H1 (cell line): ENCODE data around the gene YPEL2. TPM values are rescaled to one million over a fixed set of nuclear protein-coding genes. Genes with fewer than 3 reads are reported as not detected.

Experiments
- CTCF ChIA-PET: fragments of 300-600 bp; sonication (Branson Sonifier 250); formaldehyde crosslinking; loops from one replicate; lab custom pipeline; 2021; ENCODE audit not compliant: partially characterized antibody; lab: Charles Lee
- POLR2A ChIA-PET: fragments of 300-600 bp; sonication (Branson Sonifier 250); formaldehyde crosslinking; loops from one replicate; lab custom pipeline; 2021; ENCODE audit warnings: inconsistent platforms; ENCODE audit not compliant: partially characterized antibody; lab: Charles Lee
- DNase-seq, 2 experiments: peaks; one replicate each; pipeline versions ENCODE4 v3.0.0 to v3.0.0-alpha.2; 2010 to 2022; ENCODE audit warnings: low spot score in 2 of 2, low read depth in 1 of 2, mixed read lengths in 1 of 2
- FAIRE-seq: peaks from 2 replicates; lab custom pipeline; 2011; peaks lifted over from hg19 to GRCh38; lab: Jason Lieb, UNC
- H2AFZ ChIP-seq: 2 replicates; pipeline ENCODE4 v1.8.1; 2012; ENCODE audit warnings: low read length, inconsistent platforms
- H2AK5ac ChIP-seq: 2 replicates; pipeline ENCODE4 v1.6.1; 2013; ENCODE audit warnings: low read depth, low read length
- H2BK120ac ChIP-seq: replicated peaks from 2 replicates; pipeline ENCODE3; 2013; ENCODE audit warnings: low read depth, low read length, inconsistent platforms
- H2BK12ac ChIP-seq: 2 replicates; pipeline ENCODE4 v1.6.1; 2013; ENCODE audit warnings: low read depth, low read length
- H2BK15ac ChIP-seq: 2 replicates; pipeline ENCODE4 v1.6.1; 2013; ENCODE audit warnings: low read length
- H2BK20ac ChIP-seq: 2 replicates; pipeline ENCODE4 v1.6.1; 2013; ENCODE audit warnings: low read length
- H2BK5ac ChIP-seq: 2 replicates; pipeline ENCODE4 v1.6.1; 2013; ENCODE audit warnings: low read depth, low read length
- H3K14ac ChIP-seq: 2 replicates; pipeline ENCODE4 v1.6.1; 2013; ENCODE audit warnings: inconsistent platforms; ENCODE audit not compliant: insufficient read length
- H3K18ac ChIP-seq: 2 replicates; pipeline ENCODE4 v1.6.1; 2013; ENCODE audit warnings: low read length; ENCODE audit errors: extremely low read depth
- H3K23ac ChIP-seq: 2 replicates; pipeline ENCODE4 v1.6.1; 2013; ENCODE audit warnings: inconsistent platforms; ENCODE audit not compliant: insufficient read length
- H3K23me2 ChIP-seq: 2 replicates; pipeline ENCODE4 v1.6.1; 2013; ENCODE audit warnings: low read depth, low read length
- H3K27ac ChIP-seq: 2 replicates; pipeline ENCODE4 v1.6.1; 2011; ENCODE audit warnings: low read depth, low read length, inconsistent platforms
- H3K27me3 ChIP-seq, 4 experiments: replicated peaks in 1 of 4; 1 replicate in 1 of 4; 2 replicates in 3 of 4; pipeline versions ENCODE4 v1.6.1 to v1.8.1; 2011 to 2013; ENCODE audit warnings: low read length in 3 of 4, mild to moderate bottlenecking in 3 of 4, inconsistent platforms in 2 of 4, mixed read lengths in 2 of 4, moderate library complexity in 1 of 4; ENCODE audit not compliant: control insufficient read depth in 3 of 4, insufficient read depth in 3 of 4; ENCODE audit errors: extremely low read depth in 1 of 4
- H3K36me3 ChIP-seq, 4 experiments: 2 replicates each; pipeline versions ENCODE4 v1.6.1 to v1.8.1; 2011 to 2013; ENCODE audit warnings: mild to moderate bottlenecking in 4 of 4, low read length in 3 of 4, moderate library complexity in 2 of 4, control low read depth in 1 of 4, inconsistent platforms in 1 of 4; ENCODE audit not compliant: insufficient read depth in 4 of 4, control insufficient read depth in 2 of 4
- H3K4ac ChIP-seq: replicated peaks from 2 replicates; pipeline ENCODE3; 2013; ENCODE audit warnings: low read length, low read depth, mixed read lengths, inconsistent platforms; ENCODE audit not compliant: insufficient read length
- H3K4me1 ChIP-seq, 4 experiments: replicated peaks in 1 of 4; 1 replicate in 1 of 4; 2 replicates in 3 of 4; pipeline versions ENCODE4 v1.6.1 to v1.8.1; 2011 to 2013; ENCODE audit warnings: low read length in 3 of 4, inconsistent platforms in 2 of 4, mixed read lengths in 1 of 4; ENCODE audit not compliant: insufficient read depth in 4 of 4, control insufficient read depth in 3 of 4
- H3K4me2 ChIP-seq, 2 experiments: 2 replicates each; pipeline versions ENCODE4 v1.6.1 to v1.8.1; 2011 to 2013; ENCODE audit warnings: low read depth in 2 of 2, low read length in 2 of 2, control low read depth in 1 of 2, inconsistent platforms in 1 of 2, mild to moderate bottlenecking in 1 of 2; ENCODE audit not compliant: insufficient read depth in 1 of 2
- H3K4me3 ChIP-seq, 4 experiments: fragments of 200-600, 300-600 bp in 1 of 4; sonication (generic), shearing (Covaris generic), sonication (Bioruptor Twin) in 1 of 4; 2 replicates each; pipeline versions ENCODE4 v1.5.1 to v1.8.1; 2011 to 2016; ENCODE audit warnings: low read length in 4 of 4, low read depth in 3 of 4, control low read depth in 2 of 4, inconsistent platforms in 2 of 4, mild to moderate bottlenecking in 2 of 4, mixed read lengths in 1 of 4, moderate library complexity in 1 of 4; ENCODE audit not compliant: insufficient read depth in 2 of 4; ENCODE audit errors: extremely low read depth in 1 of 4
- H3K56ac ChIP-seq: replicated peaks from 2 replicates; pipeline ENCODE3; 2013; ENCODE audit warnings: low read depth, mild to moderate bottlenecking, mixed read lengths, low read length, inconsistent platforms; ENCODE audit not compliant: insufficient read length
- H3K79me1 ChIP-seq: 2 replicates; pipeline ENCODE4 v1.6.1; 2013; ENCODE audit warnings: low read depth, low read length, control low read depth
- H3K79me2 ChIP-seq, 2 experiments: 2 replicates each; pipeline versions ENCODE4 v1.6.1 to v1.8.1; 2012 to 2013; ENCODE audit warnings: low read length in 2 of 2, mild to moderate bottlenecking in 2 of 2, inconsistent platforms in 1 of 2; ENCODE audit not compliant: insufficient read depth in 2 of 2, control insufficient read depth in 1 of 2
- H3K9ac ChIP-seq, 4 experiments: replicated peaks in 1 of 4; 1 replicate in 1 of 4; 2 replicates in 3 of 4; pipeline versions ENCODE4 v1.6.1 to v1.8.1; 2011 to 2013; ENCODE audit warnings: low read depth in 3 of 4, low read length in 3 of 4, control low read depth in 2 of 4, mild to moderate bottlenecking in 2 of 4, moderate library complexity in 2 of 4, inconsistent platforms in 1 of 4; ENCODE audit errors: extremely low read depth in 1 of 4
- H3K9me3 ChIP-seq, 2 experiments: 2 replicates each; pipeline versions ENCODE4 v1.6.1 to v1.8.1; 2012 to 2013; ENCODE audit warnings: mild to moderate bottlenecking in 2 of 2, moderate library complexity in 2 of 2, control low read depth in 1 of 2, inconsistent platforms in 1 of 2, low read depth in 1 of 2, low read length in 1 of 2, mixed read lengths in 1 of 2; ENCODE audit not compliant: insufficient read depth in 2 of 2
- H4K20me1 ChIP-seq, 2 experiments: replicated peaks in 1 of 2; 2 replicates each; pipeline versions ENCODE3 to v1.8.1; 2011 to 2013; ENCODE audit warnings: inconsistent platforms in 2 of 2, low read length in 2 of 2, mild to moderate bottlenecking in 1 of 2; ENCODE audit not compliant: insufficient read depth in 2 of 2, control insufficient read depth in 1 of 2
- H4K5ac ChIP-seq: 2 replicates; pipeline ENCODE4 v1.6.1; 2013; ENCODE audit warnings: low read length, low read depth, mixed read lengths, inconsistent platforms; ENCODE audit not compliant: insufficient read length
- H4K8ac ChIP-seq: 2 replicates; pipeline ENCODE4 v1.8.0; 2013; ENCODE audit warnings: mild to moderate bottlenecking, moderate library complexity, low read length, inconsistent platforms; ENCODE audit not compliant: insufficient read depth; ENCODE audit errors: extremely low read depth
- H4K91ac ChIP-seq: replicated peaks from 2 replicates; pipeline ENCODE3; 2013; ENCODE audit warnings: low read length, mixed read lengths, inconsistent platforms; ENCODE audit not compliant: insufficient read length
- EGR1 ChIP-seq: IDR thresholded peaks from 2 replicates; pipeline ENCODE4 v1.6.1; 2011; ENCODE audit warnings: low read depth, low read length, borderline replicate concordance
- RAD21 ChIP-seq, 2 experiments: IDR thresholded peaks in 1 of 2; conservative IDR thresholded peaks in 1 of 2; 2 replicates each; pipeline ENCODE4 v1.6.1; 2011; ENCODE audit warnings: low read depth in 2 of 2, low read length in 2 of 2, improper control_type of control experiment in 1 of 2, inconsistent platforms in 1 of 2, mild to moderate bottlenecking in 1 of 2, moderate library complexity in 1 of 2
- RFX5 ChIP-seq: IDR thresholded peaks from 2 replicates; pipeline ENCODE4 v1.6.1; 2011; ENCODE audit warnings: low read depth, low read length, improper control_type of control experiment, borderline replicate concordance
- SAP30 ChIP-seq: fragments of 300-600 bp; sonication (generic); IDR thresholded peaks from 2 replicates; pipeline ENCODE4 v1.7.1; 2012; ENCODE audit warnings: low read length, moderate library complexity, mild to moderate bottlenecking, inconsistent platforms; ENCODE audit not compliant: insufficient read depth, insufficient replicate concordance
- YY1 ChIP-seq: IDR thresholded peaks from 2 replicates; pipeline ENCODE4 v1.6.1; 2011; ENCODE audit warnings: low read depth, mild to moderate bottlenecking, low read length
- WGBS, 2 experiments: shearing (Covaris generic) in 1 of 2; methylation state at CpG; one replicate each; pipeline versions ENCODE4 v1.1.6 to v1.1.7; 2013 to 2015; ENCODE audit warnings: low lambda C conversion rate in 2 of 2, mixed read lengths in 2 of 2, inconsistent platforms in 1 of 2, low coverage in 1 of 2, missing lambda C conversion rate in 1 of 2; ENCODE audit not compliant: insufficient replicate concordance in 2 of 2, insufficient coverage in 1 of 2, insufficient read length in 1 of 2; ENCODE audit errors: extremely low coverage in 1 of 2, missing lambda C conversion rate in 1 of 2; 5-methylcytosine and 5-hydroxymethylcytosine counted together
- polyA plus RNA-seq, 7 experiments: library from polyadenylated mRNA; depleted of rRNA in 3 of 7; stranded (reverse) in 5 of 7; unstranded in 2 of 7; fragments of >200 nt in 5 of 7; fragments of 200-250 nt in 2 of 7; gene quantifications; 1 replicate in 5 of 7; 2 replicates in 1 of 7; 4 replicates in 1 of 7; pipeline versions ENCODE4 v1.2.1 to v1.2.3, GENCODE V29; 2011 to 2013; ENCODE audit warnings: missing spikeins in 2 of 7, mixed read lengths in 2 of 7
- total RNA-seq: library from RNA; stranded (reverse); fragmentation: NEBNext Ultra II Directional; extraction: Animal tissue kit (Norgen Biotek cat#: 25700); gene quantifications from 2 replicates; pipeline ENCODE4 v1.2.1, GENCODE V29; 2021
- TF ChIP-seq, protein P1 (sequence below): IDR thresholded peaks from 2 replicates; pipeline ENCODE4 v1.6.1; 2011; ENCODE audit warnings: low read depth, mild to moderate bottlenecking, low read length; ENCODE audit not compliant: insufficient read depth
- TF ChIP-seq, protein P2 (sequence below), 3 experiments: IDR thresholded peaks; 1 replicate in 2 of 3; 2 replicates in 1 of 3; pipeline versions ENCODE4 v1.5.1 to v1.6.1; 2011; ENCODE audit warnings: low read length in 3 of 3, mild to moderate bottlenecking in 3 of 3, inconsistent platforms in 2 of 3, low read depth in 1 of 3, moderate library complexity in 1 of 3; ENCODE audit not compliant: insufficient read depth in 1 of 3; ENCODE audit errors: control extremely low read depth in 1 of 3

YPEL2 gene
- total and polyA plus RNA-seq, 2 of the 8 experiments (the other 6 are each of a cell fraction or from before 2014, with no cell fraction given): 1.6 to 3.5 TPM

DNA sequence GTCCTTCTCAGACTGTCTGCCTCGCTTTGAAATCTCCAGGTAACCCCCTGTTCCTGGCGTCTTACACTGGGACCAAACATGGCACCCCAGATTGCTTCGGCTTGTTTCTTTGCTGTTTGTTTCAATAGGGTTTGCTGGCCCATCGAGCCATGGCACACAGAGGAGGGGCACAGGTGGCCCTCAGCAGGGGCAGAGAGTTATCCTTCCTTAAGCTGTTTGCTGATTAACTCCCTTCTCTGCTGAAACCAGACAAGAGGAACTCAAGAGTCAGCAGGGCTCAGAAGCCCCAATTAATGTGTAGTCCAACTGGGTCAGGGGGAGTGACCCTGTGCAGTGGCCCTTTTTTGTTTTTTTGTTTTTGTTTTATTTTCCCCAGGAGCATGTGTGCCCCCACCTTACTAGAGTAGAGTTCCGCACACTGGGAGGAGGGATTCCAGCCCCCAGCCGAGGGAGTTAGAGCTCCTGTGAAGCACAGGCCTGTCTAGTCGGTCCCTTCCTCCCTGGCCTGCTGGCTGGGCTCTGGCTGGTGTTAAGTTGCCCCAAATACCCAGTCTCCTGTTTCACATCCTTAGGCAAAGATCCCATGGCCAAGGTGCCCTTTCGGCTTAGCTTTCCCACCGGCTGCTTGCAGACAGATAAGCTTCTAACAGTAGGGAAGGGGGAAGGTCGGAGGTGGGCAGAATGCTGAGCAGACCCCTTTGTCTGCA lies 39.3 kb downstream of the YPEL2 start:
- no peaks in the 10 kb centered on the region for H3K79me2 ChIP-seq
- no peak overlapping the region for H2BK12ac ChIP-seq
- H3K9me3 ChIP-seq: no peaks in the 10 kb centered on the region
- no peaks in the 10 kb centered on the region for H3K79me1 ChIP-seq
- H3K27me3 ChIP-seq: no peaks in the 10 kb centered on the region
- FAIRE-seq: no peak
- no peak overlapping the region for H3K56ac ChIP-seq
- no peak overlapping the region for H3K18ac ChIP-seq
- H3K9ac ChIP-seq: peak overlapping the region in 1 of 4 experiments; percentile 21; a peak in 1 of 7 replicates
- no peak overlapping the region for H2BK120ac ChIP-seq
- CTCF ChIA-PET: interaction anchor here (0.6 to 2.0 kb wide), 3 partner anchors 41 to 474 kb away, joined by 3 to 6 read pairs (median 4); no protein-coding TSS in a partner anchor
- no peak overlapping the region for H3K14ac ChIP-seq
- no peak overlapping the region for H2AK5ac ChIP-seq
- H3K4me3 ChIP-seq: no peak overlapping the region
- no peak overlapping the region for H4K5ac ChIP-seq
- no peaks in the 10 kb centered on the region for H3K36me3 ChIP-seq
- H2BK20ac ChIP-seq: no peak overlapping the region
- POLR2A ChIA-PET: no interaction called here
- H2BK15ac ChIP-seq: no peak overlapping the region
- H3K4me1 ChIP-seq: peaks cover 7 to 30% (median 22%) of the 10 kb centered on the region in 4 experiments
- no peak for DNase-seq
- H2BK5ac ChIP-seq: no peak overlapping the region
- H3K23ac ChIP-seq: no peak overlapping the region
- no peak overlapping the region for H3K4me2 ChIP-seq
- no peak overlapping the region for H3K27ac ChIP-seq
- H4K20me1 ChIP-seq: no peaks in the 10 kb centered on the region
- no peak overlapping the region for H3K4ac ChIP-seq
- no peak overlapping the region for H4K91ac ChIP-seq
- no peak overlapping the region for H2AFZ ChIP-seq
- 84% methylated on average over 10 of the region's 10 CpGs; no CpG with 5 or more reads in 1 of the 2 experiments for WGBS, 2 experiments
- H3K23me2 ChIP-seq: no peaks in the 10 kb centered on the region
- no peak overlapping the region; the same call in 1 of the 2 replicates for H4K8ac ChIP-seq
- TF ChIP-seq, protein P1, sequence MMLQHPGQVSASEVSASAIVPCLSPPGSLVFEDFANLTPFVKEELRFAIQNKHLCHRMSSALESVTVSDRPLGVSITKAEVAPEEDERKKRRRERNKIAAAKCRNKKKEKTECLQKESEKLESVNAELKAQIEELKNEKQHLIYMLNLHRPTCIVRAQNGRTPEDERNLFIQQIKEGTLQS: no peak
- TF ChIP-seq RFX5: no peak
- no peak for TF ChIP-seq SAP30
- no peak for TF ChIP-seq EGR1
- TF ChIP-seq RAD21 (IDR thresholded peaks at IDR 0.05 in 1 of 2, conservative IDR thresholded peaks at IDR 0.05 in 1 of 2; ENCODE audit: low read depth in 2 of 2, low read length in 2 of 2): no peak
- TF ChIP-seq, protein P2, sequence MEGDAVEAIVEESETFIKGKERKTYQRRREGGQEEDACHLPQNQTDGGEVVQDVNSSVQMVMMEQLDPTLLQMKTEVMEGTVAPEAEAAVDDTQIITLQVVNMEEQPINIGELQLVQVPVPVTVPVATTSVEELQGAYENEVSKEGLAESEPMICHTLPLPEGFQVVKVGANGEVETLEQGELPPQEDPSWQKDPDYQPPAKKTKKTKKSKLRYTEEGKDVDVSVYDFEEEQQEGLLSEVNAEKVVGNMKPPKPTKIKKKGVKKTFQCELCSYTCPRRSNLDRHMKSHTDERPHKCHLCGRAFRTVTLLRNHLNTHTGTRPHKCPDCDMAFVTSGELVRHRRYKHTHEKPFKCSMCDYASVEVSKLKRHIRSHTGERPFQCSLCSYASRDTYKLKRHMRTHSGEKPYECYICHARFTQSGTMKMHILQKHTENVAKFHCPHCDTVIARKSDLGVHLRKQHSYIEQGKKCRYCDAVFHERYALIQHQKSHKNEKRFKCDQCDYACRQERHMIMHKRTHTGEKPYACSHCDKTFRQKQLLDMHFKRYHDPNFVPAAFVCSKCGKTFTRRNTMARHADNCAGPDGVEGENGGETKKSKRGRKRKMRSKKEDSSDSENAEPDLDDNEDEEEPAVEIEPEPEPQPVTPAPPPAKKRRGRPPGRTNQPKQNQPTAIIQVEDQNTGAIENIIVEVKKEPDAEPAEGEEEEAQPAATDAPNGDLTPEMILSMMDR (IDR thresholded peaks at IDR 0.05; ENCODE audit: control extremely low read depth in 1 of 3, insufficient read depth in 1 of 3, low read depth in 1 of 3, low read length in 3 of 3): no peak
- no peak for TF ChIP-seq YY1
